Chondrocyte (in vitro differentiated cells): ENCODE measurements around the gene SLC66A2. TPM values are rescaled to one million over a fixed set of nuclear protein-coding genes. Genes with fewer than 3 reads are reported as not detected.
A peak's percentile ranks its signal among the peaks of the same experiment; 100 is the strongest.

Experiments
- DNase-seq: peaks from one replicate; pipeline ENCODE4 v3.0.0; 2021; ENCODE audit warnings: mixed read lengths, low spot score
- H3K27ac Mint-ChIP-seq: one replicate; pipeline ENCODE4 v1.8.0; 2021; ENCODE audit warnings: mild to moderate bottlenecking, moderate library complexity, mixed read lengths; ENCODE audit not compliant: unreplicated experiment
- H3K27me3 Mint-ChIP-seq: 2 replicates; pipeline ENCODE4 v1.8.0; 2021; ENCODE audit warnings: low read depth, mixed read lengths
- H3K36me3 Mint-ChIP-seq: 2 replicates; pipeline ENCODE4 v1.8.0; 2021; ENCODE audit warnings: low read depth, mixed read lengths
- H3K4me1 Mint-ChIP-seq: 2 replicates; pipeline ENCODE4 v1.8.0; 2021; ENCODE audit warnings: low read depth, mild to moderate bottlenecking, mixed read lengths
- H3K4me3 Mint-ChIP-seq: one replicate; pipeline ENCODE4 v1.8.0; 2021; ENCODE audit warnings: mild to moderate bottlenecking, moderate library complexity, mixed read lengths; ENCODE audit not compliant: unreplicated experiment
- H3K9me3 Mint-ChIP-seq: 2 replicates; pipeline ENCODE4 v1.8.0; 2021; ENCODE audit warnings: low read depth, mixed read lengths
- total RNA-seq: library from RNA; stranded (reverse); gene quantifications from 3 replicates; pipeline ENCODE4 v1.2.1, GENCODE V29; 2021
- TF ChIP-seq, protein P1 (sequence below): fragments of 200-600 bp; sonication (generic); IDR thresholded peaks from 2 replicates; pipeline ENCODE4 v1.5.0; 2021; ENCODE audit warnings: antibody characterized with exemption, mild to moderate bottlenecking, moderate library complexity

SLC66A2 gene
- total RNA-seq, 1 donor from 2014 or later = 27.6 TPM

DNA sequence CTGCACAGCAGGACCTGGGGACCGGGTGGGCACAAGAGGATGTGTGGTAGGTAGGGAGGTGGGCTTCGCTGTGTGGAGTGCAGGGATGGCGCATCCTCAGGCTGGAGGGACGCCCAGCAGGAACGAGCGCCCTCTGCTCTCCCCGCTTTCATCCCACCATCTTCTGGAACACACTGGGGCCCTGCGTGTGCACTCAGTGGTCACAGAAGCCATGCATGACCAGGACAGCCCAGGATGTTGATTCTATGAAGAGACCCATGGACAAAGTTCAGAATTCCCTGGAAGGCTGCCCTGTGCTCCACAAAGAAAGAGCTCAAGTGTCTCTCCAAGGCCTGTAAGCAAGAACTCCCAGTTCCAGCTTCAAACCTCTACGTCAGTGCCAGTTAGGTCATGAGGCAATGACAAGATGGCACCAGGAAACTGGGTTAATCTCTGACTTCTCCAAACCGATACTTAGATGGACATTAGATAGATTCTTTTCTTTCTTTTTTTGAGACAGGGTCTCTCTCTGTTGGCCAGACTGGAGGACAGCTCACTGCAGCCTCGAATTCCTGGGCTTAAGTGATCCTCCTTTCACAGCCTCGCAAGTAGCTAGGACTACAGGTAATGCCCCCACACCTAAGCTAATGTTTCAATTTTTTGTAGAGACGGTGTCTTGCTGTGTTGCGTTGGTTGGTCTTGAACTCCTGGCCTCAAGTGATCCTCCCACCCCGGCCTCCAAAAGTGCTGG is 3.4 kb downstream of the SLC66A2 start:
- H3K4me1 Mint-ChIP-seq = peaks cover 56% of the 10 kb centered on the region

GRCh38 chr18:79947054-79947755 is 4.2 kb downstream of the SLC66A2 start:
- H3K27me3 Mint-ChIP-seq = no peaks in the 10 kb centered on the region
- H3K4me1 Mint-ChIP-seq = peaks cover 59% of the 10 kb centered on the region
- H3K36me3 Mint-ChIP-seq = peaks cover 4% of the 10 kb centered on the region
- H3K4me3 Mint-ChIP-seq = no peak overlapping the region
- no peaks in the 10 kb centered on the region for H3K9me3 Mint-ChIP-seq
- TF ChIP-seq, protein P1, sequence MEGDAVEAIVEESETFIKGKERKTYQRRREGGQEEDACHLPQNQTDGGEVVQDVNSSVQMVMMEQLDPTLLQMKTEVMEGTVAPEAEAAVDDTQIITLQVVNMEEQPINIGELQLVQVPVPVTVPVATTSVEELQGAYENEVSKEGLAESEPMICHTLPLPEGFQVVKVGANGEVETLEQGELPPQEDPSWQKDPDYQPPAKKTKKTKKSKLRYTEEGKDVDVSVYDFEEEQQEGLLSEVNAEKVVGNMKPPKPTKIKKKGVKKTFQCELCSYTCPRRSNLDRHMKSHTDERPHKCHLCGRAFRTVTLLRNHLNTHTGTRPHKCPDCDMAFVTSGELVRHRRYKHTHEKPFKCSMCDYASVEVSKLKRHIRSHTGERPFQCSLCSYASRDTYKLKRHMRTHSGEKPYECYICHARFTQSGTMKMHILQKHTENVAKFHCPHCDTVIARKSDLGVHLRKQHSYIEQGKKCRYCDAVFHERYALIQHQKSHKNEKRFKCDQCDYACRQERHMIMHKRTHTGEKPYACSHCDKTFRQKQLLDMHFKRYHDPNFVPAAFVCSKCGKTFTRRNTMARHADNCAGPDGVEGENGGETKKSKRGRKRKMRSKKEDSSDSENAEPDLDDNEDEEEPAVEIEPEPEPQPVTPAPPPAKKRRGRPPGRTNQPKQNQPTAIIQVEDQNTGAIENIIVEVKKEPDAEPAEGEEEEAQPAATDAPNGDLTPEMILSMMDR = no peak
- H3K27ac Mint-ChIP-seq = peak overlapping the region; percentile 52
- peak; percentile 76 for DNase-seq

More for the DNA sequence above, 3.4 kb downstream of the SLC66A2 start:
- peak; percentile 62 for DNase-seq
- H3K27ac Mint-ChIP-seq = no peak overlapping the region
- H3K4me3 Mint-ChIP-seq = no peak overlapping the region
- no peaks in the 10 kb centered on the region for H3K9me3 Mint-ChIP-seq
- H3K27me3 Mint-ChIP-seq = no peaks in the 10 kb centered on the region
- no peaks in the 10 kb centered on the region for H3K36me3 Mint-ChIP-seq
- TF ChIP-seq, protein P1 = no peak

DNA sequence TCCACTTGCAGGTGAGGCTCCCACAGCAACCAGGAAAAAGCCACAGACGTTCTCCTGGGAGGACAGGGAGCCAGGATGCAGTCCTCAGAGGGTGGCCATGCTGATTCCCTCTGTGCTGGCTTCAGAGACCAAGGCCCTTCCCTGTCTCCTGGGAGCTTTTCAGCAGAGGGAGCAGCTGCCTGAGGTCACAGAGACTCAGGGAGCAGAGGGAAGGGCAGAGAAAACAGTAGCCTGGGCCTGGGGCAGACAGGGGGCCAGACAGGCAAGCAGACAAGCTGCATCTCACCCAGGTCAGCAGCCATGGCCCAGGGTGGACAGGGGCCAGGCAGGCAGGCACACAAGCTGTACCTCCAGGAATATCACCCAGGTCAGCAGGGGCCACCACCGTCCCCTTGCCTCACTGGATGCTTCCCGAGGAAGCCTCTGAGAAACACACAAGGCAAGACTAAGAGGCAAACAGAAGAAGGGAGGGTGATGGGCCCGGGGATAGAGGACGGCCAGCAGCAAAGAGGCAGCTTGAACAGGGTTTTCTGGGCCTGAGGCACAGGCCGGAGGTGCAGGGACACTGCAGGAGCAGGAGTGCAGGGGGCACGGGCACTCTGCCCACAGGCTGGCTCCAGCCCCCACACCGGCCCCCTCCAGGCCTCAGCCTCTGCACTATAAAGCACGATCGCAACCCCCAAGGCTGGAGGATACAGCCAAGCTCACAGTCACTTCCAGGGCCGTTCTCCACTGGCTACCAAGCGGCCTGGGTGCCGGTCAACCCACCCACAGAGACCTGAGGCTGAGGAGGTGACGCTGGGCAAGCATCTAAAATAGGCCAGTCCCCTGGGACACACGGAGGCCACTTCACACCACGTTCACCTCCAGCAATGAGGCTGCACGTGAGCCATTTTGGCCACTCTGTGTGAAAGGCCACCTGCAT is 6.1 kb downstream of the SLC66A2 start:
- Mint-ChIP-seq H3K4me3 (no peak overlapping the region), H3K27ac (peak overlapping the region; percentile 65), H3K9me3 (no peaks in the 10 kb centered on the region), H3K4me1 (peaks cover 61% of the 10 kb centered on the region), H3K36me3 (peaks cover 5% of the 10 kb centered on the region), H3K27me3 (no peaks in the 10 kb centered on the region)
- TF ChIP-seq, protein P1 = no peak
- DNase-seq = peak; percentile 65

DNA sequence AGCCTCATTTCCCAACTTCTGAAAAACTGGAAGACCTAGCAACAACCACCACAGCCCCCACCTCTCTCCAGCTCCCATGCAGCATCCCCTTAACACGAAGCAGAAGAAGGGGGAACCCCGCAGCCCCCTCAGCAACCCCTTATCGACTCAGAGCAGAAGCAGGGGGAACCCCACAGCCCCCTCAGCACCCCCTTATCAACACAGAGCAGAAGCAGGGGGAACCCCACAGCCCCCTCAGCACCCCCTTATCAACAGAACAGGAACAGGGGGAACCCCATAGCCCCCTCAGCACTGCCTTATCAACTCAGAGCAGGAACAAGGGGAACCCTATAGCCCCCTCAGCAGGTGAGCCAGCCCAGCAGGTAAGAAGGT is 6.7 kb downstream of the SLC66A2 start:
- no peaks in the 10 kb centered on the region for H3K27me3 Mint-ChIP-seq
- peak; percentile 53 for DNase-seq
- TF ChIP-seq, protein P1 = no peak
- H3K4me1 Mint-ChIP-seq = peaks cover 56% of the 10 kb centered on the region
- no peaks in the 10 kb centered on the region for H3K9me3 Mint-ChIP-seq
- no peak overlapping the region for H3K4me3 Mint-ChIP-seq
- peak overlapping the region; percentile 41 for H3K27ac Mint-ChIP-seq
- H3K36me3 Mint-ChIP-seq = peaks cover 8% of the 10 kb centered on the region
